Epithelial cell of esophagus (primary cell): ENCODE measurements around the gene ARID3B.
A peak's percentile ranks its signal among the peaks of the same experiment; 100 is the strongest.

Experiments used
- DNase-seq: peaks from one replicate; pipeline ENCODE4 v3.0.0; 2010; ENCODE audit warnings: low read depth
- H3K4me3 ChIP-seq: 2 replicates; pipeline ENCODE4 v1.5.1; 2011; ENCODE audit warnings: mild to moderate bottlenecking, low read length, control low read depth
- CTCF ChIP-seq: IDR thresholded peaks from 2 replicates; pipeline ENCODE4 v1.5.1; 2011; ENCODE audit warnings: low read depth, mild to moderate bottlenecking, low read length, control low read depth, inconsistent platforms; ENCODE audit not compliant: insufficient read depth; ENCODE audit errors: missing control alignments

The ARID3B gene

GRCh38 chr15:74620636-74621545, 79.9 kb downstream of the ARID3B start:
- DNase-seq: peak; percentile 84
- peak; percentile 99 for TF ChIP-seq CTCF
- H3K4me3 ChIP-seq: no peak overlapping the region

DNA sequence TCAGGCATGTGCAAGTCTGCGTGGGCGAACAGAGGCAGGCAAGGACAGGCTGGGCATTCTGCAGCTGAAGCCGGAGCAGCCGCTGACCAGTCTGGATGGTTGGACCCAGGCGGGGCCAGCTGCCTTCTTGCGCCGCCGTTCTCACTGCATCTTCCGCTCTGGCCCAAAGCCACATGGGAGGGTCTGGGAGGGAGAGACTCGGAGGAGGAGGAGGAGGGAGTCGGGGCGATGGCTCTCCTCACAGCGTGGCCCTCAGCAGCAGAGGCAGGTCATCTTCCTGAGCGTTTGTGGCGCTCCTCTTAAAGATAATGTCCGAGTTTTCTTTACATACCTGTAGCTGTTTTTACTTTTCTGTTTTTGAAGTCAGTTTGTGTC, 80.5 kb downstream of the ARID3B start:
- H3K4me3 ChIP-seq: no peak overlapping the region
- no peak for DNase-seq
- TF ChIP-seq CTCF: no peak

GRCh38 chr15:74621936-74622335, 80.9 kb downstream of the ARID3B start:
- no peak overlapping the region for H3K4me3 ChIP-seq
- no peak for DNase-seq
- TF ChIP-seq CTCF: no peak

GRCh38 chr15:74622758-74623157, 81.7 kb downstream of the ARID3B start:
- no peak for TF ChIP-seq CTCF
- DNase-seq: no peak
- H3K4me3 ChIP-seq: no peak overlapping the region

DNA sequence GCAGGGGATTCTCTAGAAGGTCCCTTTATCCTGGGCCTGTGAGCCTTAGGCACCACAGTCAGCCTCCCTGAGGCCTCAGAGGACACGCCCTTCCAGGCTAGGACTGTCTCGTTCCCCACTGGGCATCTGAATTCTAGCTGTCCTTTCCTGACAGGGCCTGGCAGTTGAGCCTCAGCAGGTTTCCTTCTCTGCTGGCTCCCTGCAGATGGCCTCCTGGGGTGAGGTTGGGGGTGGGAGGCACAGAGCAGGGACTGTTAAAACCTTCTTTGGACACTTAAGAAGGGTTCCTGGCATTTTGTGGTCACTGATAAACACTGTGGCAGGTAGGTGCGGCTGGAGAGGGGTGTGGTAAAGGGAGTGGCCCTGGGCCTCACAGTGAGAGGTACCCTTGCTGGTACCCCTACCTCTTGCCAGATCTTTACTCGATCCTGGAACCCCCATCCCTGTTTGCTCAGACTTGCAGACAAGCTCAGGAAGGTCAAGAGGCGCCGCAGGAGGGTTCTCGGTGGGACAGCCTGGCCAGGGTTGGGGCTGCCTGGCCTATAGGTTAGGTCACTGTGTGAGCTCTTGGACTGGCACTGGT, 83.1 kb downstream of the ARID3B start:
- TF ChIP-seq CTCF: no peak
- H3K4me3 ChIP-seq: no peak overlapping the region
- no peak for DNase-seq

DNA sequence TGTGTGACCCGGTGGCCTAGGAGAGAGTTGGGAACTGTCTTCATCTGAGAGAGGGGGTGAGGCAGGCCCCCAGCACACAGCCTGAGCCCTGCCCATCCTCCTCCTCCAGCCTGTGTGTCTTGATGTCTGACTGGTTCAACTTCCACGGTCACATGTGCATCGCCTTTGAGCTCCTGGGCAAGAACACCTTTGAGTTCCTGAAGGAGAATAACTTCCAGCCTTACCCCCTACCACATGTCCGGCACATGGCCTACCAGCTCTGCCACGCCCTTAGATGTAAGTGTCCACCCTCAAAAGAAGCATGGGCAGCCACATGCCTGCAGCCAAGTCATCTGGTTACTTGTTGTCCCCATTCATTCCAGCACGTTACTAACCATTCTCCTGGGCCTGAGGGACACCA, 84.7 kb downstream of the ARID3B start:
- H3K4me3 ChIP-seq: no peak overlapping the region
- no peak for TF ChIP-seq CTCF

GRCh38 chr15:74626336-74626735, 85.3 kb downstream of the ARID3B start:
- no peak overlapping the region for H3K4me3 ChIP-seq
- TF ChIP-seq CTCF: no peak
- no peak for DNase-seq

More for the DNA sequence above, 84.7 kb downstream of the ARID3B start:
- no peak for DNase-seq
